A549 treated with ZK216348 at 1 μM for 4 hours (cell line): ENCODE measurements around the gene TEX38. TPM values are rescaled to one million over a fixed set of nuclear protein-coding genes. Genes with fewer than 3 reads are reported as not detected.

Experiments
- total RNA-seq: library from RNA; stranded (reverse); fragments of 200-300 nt; extraction: Qiagen RNA extraction; gene quantifications from 5 replicates; pipeline ENCODE4 v1.2.3, GENCODE V29; 2022; ENCODE audit warnings: low read depth

Gene TEX38
- total RNA-seq, result not detected in 5 replicates

DNA sequence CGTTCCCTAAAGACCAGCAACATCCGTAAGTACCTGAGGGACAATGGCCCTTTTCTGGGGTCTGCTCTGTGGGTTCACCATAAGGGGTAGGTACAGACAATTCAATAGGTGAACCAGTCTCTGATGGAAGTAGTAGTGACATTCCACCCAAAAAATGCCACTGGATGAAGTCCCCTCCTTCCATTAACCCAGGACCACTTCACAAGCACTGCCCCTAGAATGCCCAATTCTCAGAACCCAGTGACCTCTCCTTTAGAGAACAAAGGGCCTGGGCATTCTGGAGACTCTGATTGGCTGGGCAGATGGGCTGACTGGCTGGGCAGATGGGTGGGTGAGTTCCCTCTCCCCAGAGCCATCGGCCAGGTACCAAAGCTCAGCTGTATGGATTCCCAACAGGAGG is at the start of gene TEX38:
Gene TEX38 (plus strand): TSS at position 301 of the 400 bp plus-strand sequence. CDS start 81 bp downstream, at position 382.

GRCh38 chr1:46667782-46668760 is 3.6 kb upstream of the TEX38 start, which contains the start of gene ATPAF1:
TSS of gene ATPAF1 (minus strand) at chr1:46668364. CDS start at chr1:46668322, 42 bp downstream.

GRCh38 chr1:46718727-46719622 is 47.3 kb downstream of the TEX38 start, which contains the start of gene EFCAB14:
TSS of gene EFCAB14 (minus strand) at chr1:46719114. CDS start at chr1:46718087, 1,027 bp downstream.

Other genes with a start within 250 kb of the TEX38 start
- 0.51 to 1.2 TPM (median 0.99 TPM) in 5 replicates for gene DMBX1, start 182.0 kb upstream of the TEX38 start, total RNA-seq
- gene KNCN, start 120.2 kb upstream of the TEX38 start, total RNA-seq, result not detected in 5 replicates
- gene MKNK1, start 67.6 kb upstream of the TEX38 start, total RNA-seq, result 18.2 to 21.2 TPM (median 19.5 TPM) in 5 replicates
- 3.1 to 4.5 TPM (median 3.7 TPM) in 5 replicates for gene MOB3C, start 55.0 kb upstream of the TEX38 start, total RNA-seq
- 31.3 to 43.0 TPM (median 31.9 TPM) in 5 replicates for gene ATPAF1, start 3.5 kb upstream of the TEX38 start, total RNA-seq
- gene EFCAB14, start 47.3 kb downstream of the TEX38 start, total RNA-seq, result 19.4 to 30.0 TPM (median 26.1 TPM) in 5 replicates
- not detected in 5 replicates for gene CYP4B1, start 127.2 kb downstream of the TEX38 start, total RNA-seq